HG03457 (cell line): ENCODE measurements around the gene ERGIC1.
A peak's percentile ranks its signal among the peaks of the same experiment; 100 is the strongest.
"Not testable (repeated sequence)": the region's sequence is repeated elsewhere in the genome, so short reads cannot be mapped to it uniquely, and the experiment has no call there.

Experiments
- ATAC-seq: cut with Tn5 transposase; IDR thresholded peaks from one replicate; pipeline ENCODE4 v1.9.1; 2021; ENCODE audit warnings: moderate number of reproducible peaks; ENCODE audit not compliant: unreplicated experiment

ERGIC1 gene

GRCh38 chr5:172800088-172800551 is 33.9 kb upstream of the ERGIC1 start:
- ATAC-seq = no peak

GRCh38 chr5:172801179-172801671 is 32.8 kb upstream of the ERGIC1 start:
- no peak for ATAC-seq

GRCh38 chr5:172802112-172802511 is 31.9 kb upstream of the ERGIC1 start:
- ATAC-seq = no peak

GRCh38 chr5:172802567-172803176 is 31.4 kb upstream of the ERGIC1 start:
- no peak for ATAC-seq

- ATAC-seq = no peak
These were observed 28.9 kb upstream of the ERGIC1 start for GRCh38 chr5:172805018-172805683.

- no peak for ATAC-seq
These were observed 28.3 kb upstream of the ERGIC1 start for GRCh38 chr5:172805736-172806255.

- ATAC-seq = peak; percentile 87
These were observed 27.0 kb upstream of the ERGIC1 start for GRCh38 chr5:172806897-172807672.

- ATAC-seq = no peak
These were observed 26.2 kb upstream of the ERGIC1 start for GRCh38 chr5:172807766-172808311.

GRCh38 chr5:172809774-172810173 is 24.3 kb upstream of the ERGIC1 start:
- no peak for ATAC-seq

- not testable (repeated sequence) for ATAC-seq
These were observed 23.1 kb upstream of the ERGIC1 start for GRCh38 chr5:172810996-172811395.

GRCh38 chr5:172815631-172816030 is 18.4 kb upstream of the ERGIC1 start:
- no peak for ATAC-seq

GRCh38 chr5:172816925-172817562 is 17.0 kb upstream of the ERGIC1 start:
- no peak for ATAC-seq

- ATAC-seq = no peak
These were observed 16.4 kb upstream of the ERGIC1 start for GRCh38 chr5:172817664-172818063.

- ATAC-seq = no peak
These were observed 16.0 kb upstream of the ERGIC1 start for GRCh38 chr5:172818081-172818480.

GRCh38 chr5:172819569-172819968 is 14.5 kb upstream of the ERGIC1 start:
- ATAC-seq = no peak

- no peak for ATAC-seq
These were observed 13.8 kb upstream of the ERGIC1 start for GRCh38 chr5:172820046-172820767.

GRCh38 chr5:172821340-172821985 is 12.6 kb upstream of the ERGIC1 start:
- no peak for ATAC-seq

GRCh38 chr5:172823840-172824362 is 10.2 kb upstream of the ERGIC1 start:
- ATAC-seq = no peak

- no peak for ATAC-seq
These were observed 8.3 kb upstream of the ERGIC1 start for GRCh38 chr5:172825610-172826204.
